Liver (tissue), 9 donors: ENCODE measurements around the gene UCHL3. TPM values are rescaled to one million over a fixed set of nuclear protein-coding genes. Genes with fewer than 3 reads are reported as not detected.

Experiments
- DNase-seq: peaks from one replicate; pipeline ENCODE4 v3.0.0-alpha.2; 2017; ENCODE audit warnings: low spot score
- H3K27ac ChIP-seq, 2 donors: one replicate each; pipeline ENCODE4 v1.7.0; 2013; ENCODE audit warnings: inconsistent platforms in 2 of 2, low read length in 2 of 2, control low read depth in 1 of 2, low read depth in 1 of 2, mild to moderate bottlenecking in 1 of 2
- H3K27me3 ChIP-seq, 4 donors: one replicate each; pipeline versions ENCODE4 v1.6.1 to v1.7.0; 2013; ENCODE audit warnings: low read length in 3 of 4, inconsistent platforms in 1 of 4, mild to moderate bottlenecking in 1 of 4, moderate library complexity in 1 of 4; ENCODE audit not compliant: control insufficient read depth in 4 of 4, insufficient read depth in 4 of 4
- H3K36me3 ChIP-seq, 4 donors: one replicate each; pipeline versions ENCODE4 v1.6.1 to v1.7.0; 2013; ENCODE audit warnings: low read length in 3 of 4, mild to moderate bottlenecking in 3 of 4, low read depth in 1 of 4, moderate library complexity in 1 of 4; ENCODE audit not compliant: control insufficient read depth in 4 of 4, insufficient read depth in 3 of 4
- H3K4me1 ChIP-seq, 4 donors: one replicate each; pipeline versions ENCODE4 v1.6.1 to v1.7.0; 2013; ENCODE audit warnings: low read length in 3 of 4, mild to moderate bottlenecking in 3 of 4, moderate library complexity in 1 of 4; ENCODE audit not compliant: control insufficient read depth in 4 of 4, insufficient read depth in 4 of 4
- H3K4me3 ChIP-seq, 3 donors: one replicate each; pipeline versions ENCODE4 v1.6.1 to v1.7.0; 2013; ENCODE audit warnings: low read length in 3 of 3, control low read depth in 1 of 3, low read depth in 1 of 3, mild to moderate bottlenecking in 1 of 3
- H3K9ac ChIP-seq, 2 donors: one replicate each; pipeline ENCODE4 v1.7.0; 2013; ENCODE audit warnings: low read length in 2 of 2, mild to moderate bottlenecking in 2 of 2, moderate library complexity in 2 of 2, control low read depth in 1 of 2, low read depth in 1 of 2
- H3K9me3 ChIP-seq, 4 donors: one replicate each; pipeline versions ENCODE4 v1.6.1 to v1.7.0; 2013; ENCODE audit warnings: low read length in 3 of 4; ENCODE audit not compliant: control insufficient read depth in 4 of 4
- ATF3 ChIP-seq: IDR thresholded peaks from 2 replicates; pipeline ENCODE4 v1.6.1; 2016; ENCODE audit warnings: antibody characterized with exemption
- CTCF ChIP-seq: fragments of 150-350 bp; IDR thresholded peaks from 2 replicates; pipeline ENCODE4 v1.5.1; 2017; ENCODE audit warnings: improper control_type of control experiment, low read depth, low read length; ENCODE audit not compliant: missing input control
- EGR1 ChIP-seq, 2 donors: IDR thresholded peaks; 2 replicates each; pipeline ENCODE4 v1.6.1; 2016 to 2018; ENCODE audit warnings: antibody characterized with exemption in 2 of 2, low read depth in 2 of 2
- FOXA1 ChIP-seq: IDR thresholded peaks from 2 replicates; pipeline ENCODE4 v1.6.1; 2016; ENCODE audit warnings: antibody characterized with exemption
- FOXA2 ChIP-seq: IDR thresholded peaks from 2 replicates; pipeline ENCODE4 v1.6.1; 2016; ENCODE audit warnings: antibody characterized with exemption
- GABPA ChIP-seq, 2 donors: IDR thresholded peaks in 1 of 2; conservative IDR thresholded peaks in 1 of 2; 2 replicates each; pipeline ENCODE4 v1.6.1; 2016; ENCODE audit warnings: antibody characterized with exemption in 2 of 2, mild to moderate bottlenecking in 1 of 2, moderate library complexity in 1 of 2
- HNF4G ChIP-seq: IDR thresholded peaks from 2 replicates; pipeline ENCODE4 v1.6.1; 2016; ENCODE audit warnings: antibody characterized with exemption
- JUND ChIP-seq, 2 donors: IDR thresholded peaks; 2 replicates each; pipeline ENCODE4 v1.6.1; 2016; ENCODE audit warnings: antibody characterized with exemption in 2 of 2
- MAX ChIP-seq: IDR thresholded peaks from 2 replicates; pipeline ENCODE4 v1.6.1; 2016; ENCODE audit warnings: antibody characterized with exemption
- RAD21 ChIP-seq, 2 donors: IDR thresholded peaks; 2 replicates each; pipeline ENCODE4 v1.6.1; 2016; ENCODE audit warnings: antibody characterized with exemption in 2 of 2, mild to moderate bottlenecking in 2 of 2
- RXRA ChIP-seq, 2 donors: IDR thresholded peaks; 2 replicates each; pipeline ENCODE4 v1.6.1; 2017 to 2018; ENCODE audit warnings: antibody characterized with exemption in 2 of 2, mild to moderate bottlenecking in 1 of 2
- SP1 ChIP-seq: IDR thresholded peaks from 2 replicates; pipeline ENCODE4 v1.6.1; 2018; ENCODE audit warnings: antibody characterized with exemption, mild to moderate bottlenecking
- TAF1 ChIP-seq: conservative IDR thresholded peaks from 2 replicates; pipeline ENCODE4 v1.6.1; 2016; ENCODE audit warnings: antibody characterized with exemption, mild to moderate bottlenecking
- YY1 ChIP-seq: IDR thresholded peaks from 2 replicates; pipeline ENCODE4 v1.6.1; 2016; ENCODE audit warnings: antibody characterized with exemption, mild to moderate bottlenecking
- ZBTB33 ChIP-seq: IDR thresholded peaks from 2 replicates; pipeline ENCODE4 v1.6.1; 2016; ENCODE audit warnings: antibody characterized with exemption
- WGBS: extraction: QIAGEN DNeasy Blood & Tissue Kit; methylation state at CpG from one replicate; pipeline ENCODE4 v1.1.7; 2013; 5-methylcytosine and 5-hydroxymethylcytosine counted together
- polyA plus RNA-seq, 2 donors: library from polyadenylated mRNA; stranded (reverse) in 1 of 2; unstranded in 1 of 2; fragments of 200-250 nt in 1 of 2; fragments of >200 nt in 1 of 2; fragmentation: Nextera tagmentation in 1 of 2; extraction: Ambion mirVana in 1 of 2; gene quantifications; one replicate each; pipeline versions ENCODE4 v1.2.1 to v1.2.3, GENCODE V29; 2013 to 2015
- total RNA-seq, 2 donors: library from RNA; depleted of rRNA; stranded (reverse); fragments of >200 nt; gene quantifications; one replicate each; pipeline ENCODE4 v1.2.3, GENCODE V29; 2014
- donor health status: healthy.
- donor health status: healthy.
- donor health status: healthy.
- donor health status: healthy.
- donor health status: healthy.

The UCHL3 gene
- total and polyA plus RNA-seq, 4 donors: 13.1 to 55.8 (median 19.7) TPM

GRCh38 chr13:75537401-75538365 is 11.9 kb upstream of the UCHL3 start, which contains the start of gene COMMD6 (continued):
- TF ChIP-seq CTCF: peak; percentile 33

- Histone ChIP-seq H3K4me3 (no peak overlapping the region), H3K9ac (no peak overlapping the region), H3K27me3 (no peaks in the 10 kb centered on the region), H3K36me3 (no peaks in the 10 kb centered on the region), H3K4me1 (peaks cover 0 to 14% (median 9%) of the 10 kb centered on the region in 4 donors), H3K27ac (no peak overlapping the region), H3K9me3 (no peaks in the 10 kb centered on the region)
- TF ChIP-seq FOXA2 (no peak), ATF3 (no peak)
- no peak for DNase-seq
- WGBS: 85% methylated on average over 4 of the region's 4 CpGs
Measured at GRCh38 chr13:75541287-75541686, 8.3 kb upstream of the UCHL3 start.

GRCh38 chr13:75541961-75542360 is 7.6 kb upstream of the UCHL3 start:
- no peak for TF ChIP-seq FOXA1
- no peak for TF ChIP-seq ZBTB33
- no peak for TF ChIP-seq FOXA2
- no peak for TF ChIP-seq TAF1
- no peak for TF ChIP-seq ATF3
- no peak for TF ChIP-seq RAD21 (IDR thresholded peaks at IDR 0.05)
- TF ChIP-seq YY1: no peak
- no peak for TF ChIP-seq JUND (IDR thresholded peaks at IDR 0.05)
- no peak for TF ChIP-seq GABPA (IDR thresholded peaks at IDR 0.05 in 1 of 2, conservative IDR thresholded peaks at IDR 0.05 in 1 of 2)
- TF ChIP-seq MAX: no peak
- TF ChIP-seq RXRA (IDR thresholded peaks at IDR 0.05): no peak
- no peak for TF ChIP-seq SP1
- no peak for TF ChIP-seq EGR1 (IDR thresholded peaks at IDR 0.05; ENCODE audit: low read depth in 2 of 2)
- no peak for TF ChIP-seq HNF4G
- no peak for DNase-seq
- Histone ChIP-seq H3K9me3 (no peaks in the 10 kb centered on the region), H3K4me1 (peaks cover 0 to 7% (median 3%) of the 10 kb centered on the region in 4 donors), H3K27ac (no peak overlapping the region), H3K36me3 (no peaks in the 10 kb centered on the region), H3K9ac (no peak overlapping the region), H3K27me3 (no peaks in the 10 kb centered on the region), H3K4me3 (no peak overlapping the region)
- 100% methylated on average over 1 of the region's 1 CpG for WGBS
